HG03025 (cell line): ENCODE results near the gene EHF.

Experiments used
- ATAC-seq: cut with Tn5 transposase; IDR thresholded peaks from one replicate; pipeline ENCODE4 v1.9.1; 2021; ENCODE audit warnings: mild to moderate bottlenecking, moderate library complexity; ENCODE audit not compliant: unreplicated experiment, low FRiP score

Gene EHF

GRCh38 chr11:34621876-34622275, 983 bp downstream of the EHF start:
- no peak for ATAC-seq

- ATAC-seq = no peak
Measured at GRCh38 chr11:34623463-34623862, 2.6 kb downstream of the EHF start.

DNA sequence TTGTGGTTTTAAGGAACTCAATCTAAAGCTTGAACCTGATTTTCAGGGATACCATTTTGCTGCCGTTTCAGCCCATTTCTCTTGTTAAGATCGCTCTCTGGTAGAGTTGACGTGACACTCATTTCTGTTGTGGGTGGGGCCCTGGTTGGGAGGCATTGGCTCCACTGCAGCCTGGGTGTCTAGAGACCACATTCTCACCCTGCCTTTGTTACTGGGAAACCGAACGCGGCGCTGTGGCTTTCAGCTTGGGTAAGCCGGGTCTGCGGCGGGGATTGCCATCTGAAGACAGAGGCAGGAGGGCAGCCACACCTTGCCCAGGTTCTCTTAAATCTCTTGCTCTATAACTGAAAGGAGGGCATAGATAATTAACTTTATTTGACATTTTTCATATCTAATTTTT, 3.2 kb downstream of the EHF start:
- ATAC-seq = peak; percentile 78

DNA sequence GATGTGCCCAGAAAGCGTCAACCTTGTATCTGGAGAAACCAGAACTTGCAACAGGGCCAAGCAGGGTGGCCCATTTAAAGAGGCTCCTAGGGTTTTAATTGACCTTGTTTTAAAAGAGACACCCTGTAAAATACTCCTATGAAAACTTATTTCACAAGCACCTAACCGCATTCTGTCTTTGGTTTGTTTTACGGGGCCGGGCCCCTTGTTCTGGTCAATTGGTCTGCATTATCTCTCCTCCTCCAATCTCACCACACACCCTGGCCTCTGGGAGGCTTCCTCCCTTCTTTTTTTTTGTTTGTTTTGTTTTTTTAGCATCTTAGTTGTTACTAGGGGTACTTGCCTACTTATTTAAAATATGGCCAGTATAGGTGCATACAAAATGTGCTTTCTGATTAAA, 4.7 kb downstream of the EHF start:
- ATAC-seq = no peak

DNA sequence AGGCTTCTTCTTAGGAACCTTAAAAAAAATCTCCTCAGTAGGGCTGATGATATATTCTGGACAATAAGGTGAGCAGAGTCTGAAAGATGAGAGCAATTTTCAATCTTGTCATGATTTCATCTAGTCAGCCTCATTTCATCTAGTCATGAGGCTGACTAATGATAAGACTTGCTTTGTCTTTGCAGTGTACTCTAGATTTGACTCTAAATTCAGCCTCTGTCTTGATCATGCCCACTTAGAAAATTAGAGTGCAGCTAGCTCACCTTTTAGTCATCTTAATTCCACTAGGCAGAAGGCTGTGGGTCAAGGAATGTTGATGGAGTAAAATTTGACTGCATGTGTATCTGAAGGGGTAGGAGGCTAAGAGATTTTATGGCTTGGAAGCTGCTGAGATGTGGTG, 5.5 kb downstream of the EHF start:
- no peak for ATAC-seq

GRCh38 chr11:34627197-34627596, 6.3 kb downstream of the EHF start:
- ATAC-seq = no peak

DNA sequence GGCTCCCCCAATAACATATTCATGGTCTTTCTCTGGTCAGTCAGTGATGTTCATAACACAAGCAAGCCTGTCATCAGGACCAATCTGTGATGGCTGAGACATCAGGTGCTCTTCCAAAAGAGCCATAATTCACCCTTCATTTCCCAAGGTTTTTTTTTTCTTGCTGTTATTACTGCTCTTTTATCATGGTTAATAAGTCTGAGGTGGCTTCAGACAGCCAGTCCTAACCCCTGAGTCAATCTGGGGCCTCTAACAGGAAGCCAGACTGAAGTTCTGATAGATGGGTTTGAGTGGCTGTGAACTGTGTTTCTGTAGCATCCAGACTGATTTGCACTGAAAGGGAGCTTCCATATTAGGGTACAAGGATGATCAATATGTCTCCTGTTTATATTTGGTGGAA, 8.8 kb downstream of the EHF start:
- ATAC-seq = no peak

- no peak for ATAC-seq
Measured at GRCh38 chr11:34630544-34630943, 9.7 kb downstream of the EHF start.

- ATAC-seq = no peak
Measured at GRCh38 chr11:34631297-34631696, 10.4 kb downstream of the EHF start.

GRCh38 chr11:34631737-34632104, 10.8 kb downstream of the EHF start:
- ATAC-seq = no peak

GRCh38 chr11:34632105-34632791, 11.4 kb downstream of the EHF start:
- no peak for ATAC-seq

DNA sequence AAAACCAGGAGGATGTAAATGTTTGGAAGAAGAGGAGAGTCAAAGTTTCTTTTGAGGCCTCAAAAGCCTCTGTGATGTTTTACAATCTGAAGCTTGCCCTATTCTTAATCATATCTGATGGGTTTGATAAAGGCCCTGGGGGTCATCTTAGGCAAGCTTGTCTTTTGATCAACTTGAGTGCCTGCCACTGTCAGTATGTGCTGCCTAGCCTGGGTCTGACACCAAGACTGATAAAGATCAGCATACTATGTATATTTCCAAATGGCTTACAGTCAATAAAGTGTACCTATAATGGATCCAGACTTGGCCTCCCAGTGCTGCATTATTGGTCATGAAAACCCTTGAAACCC, 12.7 kb downstream of the EHF start:
- ATAC-seq = no peak

DNA sequence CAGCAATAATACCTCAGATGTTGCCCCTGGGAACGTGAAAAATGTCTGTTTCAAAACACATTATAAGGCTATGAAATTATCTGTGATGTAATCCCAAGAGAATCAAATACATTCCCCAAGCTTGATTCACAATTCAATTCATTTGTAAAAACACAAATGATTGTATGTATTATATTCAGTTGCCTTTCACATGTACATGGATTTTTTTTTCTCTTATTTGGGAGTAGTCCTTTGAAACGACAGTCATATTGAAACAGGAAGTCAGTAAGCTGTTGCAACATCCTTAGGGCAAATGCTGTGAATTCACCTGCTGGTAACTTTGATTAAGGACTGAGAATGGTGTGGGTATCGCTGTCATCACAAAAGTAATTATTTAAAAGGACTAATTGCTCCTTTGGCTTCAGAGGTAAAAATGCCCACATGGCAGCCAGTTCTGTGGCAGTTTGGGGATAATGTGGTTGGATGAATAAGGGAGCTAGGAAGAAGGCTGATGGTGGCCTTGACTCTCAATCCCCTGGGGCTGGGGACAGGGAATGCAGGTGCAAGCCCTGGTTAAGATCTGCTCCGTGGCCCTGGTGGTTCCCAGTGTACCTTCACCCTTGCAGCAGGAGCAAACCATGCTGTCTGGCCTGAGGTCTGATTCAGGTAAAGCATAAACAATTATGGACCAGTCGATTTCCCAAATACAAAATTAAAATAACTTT, 13.2 kb downstream of the EHF start:
- ATAC-seq = peak; percentile 67

DNA sequence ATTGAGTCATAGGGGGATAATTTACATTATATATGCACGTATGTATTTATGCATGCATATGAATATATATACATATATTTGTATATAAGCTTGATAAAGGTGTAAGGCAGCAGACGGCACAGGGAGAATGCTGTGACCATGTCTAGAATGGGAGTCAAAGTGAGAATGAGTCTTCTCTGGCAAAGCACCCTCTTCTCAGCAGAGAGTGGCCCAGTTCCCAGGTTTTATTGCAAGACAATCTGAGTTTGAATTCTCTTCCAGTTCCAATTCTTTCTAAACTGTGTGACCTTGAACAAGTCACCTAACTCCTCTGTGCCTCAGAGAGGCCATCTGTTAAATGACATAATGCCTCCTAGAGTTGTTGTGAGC, 13.8 kb downstream of the EHF start:
- ATAC-seq = no peak

- no peak for ATAC-seq
Measured at GRCh38 chr11:34636127-34636526, 15.2 kb downstream of the EHF start.

GRCh38 chr11:34637303-34637702, 16.4 kb downstream of the EHF start:
- no peak for ATAC-seq

- ATAC-seq = no peak
Measured at GRCh38 chr11:34638897-34639296, 18.0 kb downstream of the EHF start.

DNA sequence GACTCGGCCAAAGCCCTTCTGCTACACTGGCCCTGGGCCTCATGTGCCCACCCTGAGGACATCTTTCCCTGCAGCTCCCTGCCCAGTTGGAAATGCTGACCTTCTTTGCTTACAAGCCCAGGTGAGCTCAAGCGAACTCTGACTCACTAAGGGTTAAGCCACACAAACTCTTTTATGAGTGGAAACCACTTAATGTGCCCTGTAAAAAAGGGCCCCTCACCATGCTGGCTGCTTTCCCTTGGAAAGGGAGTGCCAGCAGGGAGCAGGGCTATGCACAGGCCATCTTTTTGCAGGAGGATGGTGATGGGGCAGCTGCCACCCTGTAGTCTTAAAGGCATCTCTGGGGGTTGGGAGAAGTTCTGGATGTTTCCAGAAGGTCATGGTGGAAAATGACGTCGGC, 18.7 kb downstream of the EHF start:
- ATAC-seq = no peak

DNA sequence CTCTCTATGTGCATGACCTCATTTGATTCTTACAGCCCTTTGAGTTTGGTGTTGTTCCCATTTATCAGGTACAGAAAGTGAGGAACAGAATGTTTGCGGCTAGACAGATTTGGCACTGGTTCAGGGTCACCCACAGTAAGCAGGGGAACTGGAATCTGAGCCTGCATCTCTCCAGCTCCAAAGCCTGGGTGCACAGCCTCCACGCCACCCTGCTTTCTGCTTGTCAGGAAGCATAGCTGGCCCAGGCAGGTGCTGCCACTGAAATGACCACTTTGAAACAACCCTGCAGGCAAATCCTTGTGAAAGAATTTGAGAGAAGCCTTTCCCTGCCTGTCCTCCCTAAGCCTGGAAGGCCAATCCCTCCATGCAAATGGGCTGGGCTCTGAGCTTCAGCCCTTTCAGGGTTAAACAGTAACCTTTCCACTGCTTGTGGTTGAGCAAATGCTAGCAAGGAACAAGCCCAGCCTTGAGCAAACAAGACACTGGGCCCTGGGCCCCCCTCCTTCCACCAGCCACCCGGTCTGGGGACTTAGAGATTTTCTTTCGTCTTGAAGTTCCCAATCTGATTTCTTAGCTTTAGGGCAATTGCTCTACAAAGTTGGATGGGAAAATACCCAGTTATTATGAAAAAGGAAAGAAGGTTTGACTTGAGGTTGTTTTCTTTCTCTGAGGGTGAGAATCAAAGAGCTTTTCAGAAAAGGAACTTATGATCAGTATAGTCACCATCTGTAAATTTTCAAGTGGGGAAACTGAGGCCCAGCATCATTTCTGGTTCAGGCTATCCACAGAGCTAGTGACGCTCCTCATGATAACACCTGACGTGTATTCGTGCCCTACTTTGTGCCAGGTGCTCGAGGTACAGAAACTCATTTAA, 19.4 kb downstream of the EHF start:
- ATAC-seq = no peak

GRCh38 chr11:34640924-34641275, 20.0 kb downstream of the EHF start:
- no peak for ATAC-seq

GRCh38 chr11:34641456-34641855, 20.6 kb downstream of the EHF start:
- no peak for ATAC-seq
